HG03064 (cell line): ENCODE results near the gene SDK1.

ENCODE experiments used
- ATAC-seq: cut with Tn5 transposase; IDR thresholded peaks from one replicate; pipeline ENCODE4 v1.9.1; 2021; ENCODE audit warnings: low read depth; ENCODE audit not compliant: unreplicated experiment

The SDK1 gene

GRCh38 chr7:4156190-4156589 lies 855.1 kb downstream of the SDK1 start:
- no peak for ATAC-seq

- ATAC-seq: no peak
Measured at GRCh38 chr7:4157651-4158050, 856.6 kb downstream of the SDK1 start.

- ATAC-seq: no peak
Measured at GRCh38 chr7:4158441-4159153, 857.5 kb downstream of the SDK1 start.

- no peak for ATAC-seq
Measured at GRCh38 chr7:4159154-4159501, 858.1 kb downstream of the SDK1 start.

- ATAC-seq: no peak
Measured at GRCh38 chr7:4159761-4160554, 858.9 kb downstream of the SDK1 start.

GRCh38 chr7:4162884-4163564 lies 862.0 kb downstream of the SDK1 start:
- ATAC-seq: no peak

- ATAC-seq: no peak
Measured at GRCh38 chr7:4163565-4164203, 862.6 kb downstream of the SDK1 start.

GRCh38 chr7:4164556-4164955 lies 863.5 kb downstream of the SDK1 start:
- ATAC-seq: no peak

GRCh38 chr7:4166340-4166739 lies 865.3 kb downstream of the SDK1 start:
- no peak for ATAC-seq

GRCh38 chr7:4166807-4167206 lies 865.8 kb downstream of the SDK1 start:
- ATAC-seq: no peak

- ATAC-seq: no peak
Measured at GRCh38 chr7:4167385-4167910, 866.4 kb downstream of the SDK1 start.

GRCh38 chr7:4168041-4168440 lies 867.0 kb downstream of the SDK1 start:
- ATAC-seq: no peak

GRCh38 chr7:4168541-4168940 lies 867.5 kb downstream of the SDK1 start:
- no peak for ATAC-seq

GRCh38 chr7:4169455-4169854 lies 868.4 kb downstream of the SDK1 start:
- ATAC-seq: no peak

GRCh38 chr7:4170997-4171786 lies 870.1 kb downstream of the SDK1 start:
- no peak for ATAC-seq

GRCh38 chr7:4172883-4173282 lies 871.8 kb downstream of the SDK1 start:
- no peak for ATAC-seq

- no peak for ATAC-seq
Measured at GRCh38 chr7:4173615-4174014, 872.6 kb downstream of the SDK1 start.

- ATAC-seq: no peak
Measured at GRCh38 chr7:4174016-4174415, 873.0 kb downstream of the SDK1 start.

- ATAC-seq: no peak
Measured at GRCh38 chr7:4174451-4174850, 873.4 kb downstream of the SDK1 start.

GRCh38 chr7:4174884-4175283 lies 873.8 kb downstream of the SDK1 start:
- ATAC-seq: no peak
